Transverse colon (tissue), 4 donors: ENCODE measurements around the gene PAQR7. TPM values are rescaled to one million over a fixed set of nuclear protein-coding genes. Genes with fewer than 3 reads are reported as not detected.
A peak's percentile ranks its signal among the peaks of the same experiment; 100 is the strongest.
"Not testable (repeated sequence)": the region's sequence is repeated elsewhere in the genome, so short reads cannot be mapped to it uniquely, and the experiment has no call there.

Source experiments
- DNase-seq: peaks from one replicate; pipeline ENCODE4 v3.0.0-alpha.2; 2019
- H3K27ac ChIP-seq, 4 donors: fragments of 200-600 bp; sonication (generic); 2 replicates each; pipeline ENCODE4 v1.5.1; 2016 to 2018; ENCODE audit warnings: inconsistent platforms in 4 of 4
- H3K27me3 ChIP-seq: fragments of 200-600 bp; sonication (generic); 2 replicates; pipeline ENCODE4 v1.5.1; 2017; ENCODE audit warnings: inconsistent platforms
- H3K36me3 ChIP-seq, 4 donors: fragments of 200-600 bp; sonication (generic); 2 replicates each; pipeline ENCODE4 v1.5.1; 2017 to 2019; ENCODE audit warnings: inconsistent platforms in 4 of 4
- H3K4me1 ChIP-seq, 4 donors: fragments of 200-600 bp; sonication (generic); 2 replicates each; pipeline ENCODE4 v1.5.1; 2017 to 2020; ENCODE audit warnings: inconsistent platforms in 4 of 4
- H3K4me3 ChIP-seq, 4 donors: fragments of 200-600 bp; sonication (generic); 1 replicate in 1 of 4; 2 replicates in 3 of 4; pipeline versions ENCODE4 v1.5.1 to v1.6.1; 2017 to 2019; ENCODE audit warnings: inconsistent platforms in 4 of 4
- H3K9me3 ChIP-seq, 2 donors: fragments of 200-600 bp; sonication (generic); 2 replicates each; pipeline ENCODE4 v1.5.1; 2017 to 2019; ENCODE audit warnings: inconsistent platforms in 2 of 2
- CTCF ChIP-seq, 5 experiments: fragments of 200-600 bp in 3 of 5; fragments of 450-650 bp in 2 of 5; sonication (generic) in 3 of 5; IDR thresholded peaks; 1 replicate in 2 of 5; 2 replicates in 3 of 5; pipeline ENCODE4 v1.5.1; 2016 to 2017; ENCODE audit warnings: antibody characterized with exemption in 5 of 5, inconsistent platforms in 3 of 5, mild to moderate bottlenecking in 2 of 5, moderate library complexity in 1 of 5
- EP300 ChIP-seq: sonication (generic); formaldehyde crosslinking; IDR thresholded peaks from one replicate; pipeline ENCODE4 v1.6.1; 2017; ENCODE audit warnings: antibody characterized with exemption, low read depth
- POLR2A ChIP-seq: fragments of 450-650 bp; IDR thresholded peaks from one replicate; pipeline ENCODE4 v1.6.1; 2016; ENCODE audit warnings: antibody characterized with exemption, mild to moderate bottlenecking, moderate library complexity
- POLR2AphosphoS5 ChIP-seq, 3 donors: sonication (generic); formaldehyde crosslinking; IDR thresholded peaks; one replicate each; pipeline ENCODE4 v1.6.1; 2016; ENCODE audit warnings: antibody characterized with exemption in 3 of 3
- WGBS, 2 donors: methylation state at CpG; one replicate each; pipeline ENCODE4 v1.1.5; 2018; ENCODE audit warnings: low coverage in 1 of 2; 5-methylcytosine and 5-hydroxymethylcytosine counted together
- in situ Hi-C, 4 donors: fragments of 200-750 bp; cut with MboI; loops; one replicate each; pipeline versions ENCODE4 v1.15.0 to v1.15.1; 2017; ENCODE audit warnings: low sequenced_read_pairs in 3 of 4, low pct_ligation_motif_present in 1 of 4, low pct_unique_long_range_greater_than_20kb in 1 of 4
- intact Hi-C: fragments of 100-400 bp; cut with DNase I; formaldehyde crosslinking; loops from one replicate; pipeline ENCODE4 v1.15.1; 2023; ENCODE audit warnings: low total_unique reads
- total RNA-seq, 4 donors: library from RNA; depleted of rRNA; stranded (reverse); fragments of >200 nt; gene quantifications; one replicate each; pipeline ENCODE4 v1.1.0, GENCODE V29; 2016

PAQR7 gene
- total RNA-seq, 4 donors from 2014 or later, result 2.0 to 2.4 (median 2.4) TPM; not detected in 1

GRCh38 chr1:25844536-25845337 is 30.8 kb downstream of the PAQR7 start:
- Histone ChIP-seq H3K27ac (no peak overlapping the region), H3K36me3 (no peaks in the 10 kb centered on the region), H3K4me3 (no peak overlapping the region), H3K27me3 (no peaks in the 10 kb centered on the region), H3K9me3 (no peaks in the 10 kb centered on the region), H3K4me1 (no peaks in the 10 kb centered on the region)
- no peak for DNase-seq
- WGBS, 2 donors, result 88 to 90% methylated on average over 3 of the region's 3 CpGs
- no peak for TF ChIP-seq CTCF (IDR thresholded peaks at IDR 0.05)
- TF ChIP-seq POLR2AphosphoS5 (IDR thresholded peaks at IDR 0.05), result no peak
- TF ChIP-seq EP300, result no peak
- no peak for TF ChIP-seq POLR2A
- in situ Hi-C loops, result no loop called here
- intact Hi-C loops, result no loop called here

GRCh38 chr1:25843483-25843882 is 32.0 kb downstream of the PAQR7 start:
- Histone ChIP-seq H3K27me3 (no peaks in the 10 kb centered on the region), H3K9me3 (no peaks in the 10 kb centered on the region), H3K36me3 (no peaks in the 10 kb centered on the region), H3K4me3 (no peak overlapping the region), H3K4me1 (no peaks in the 10 kb centered on the region), H3K27ac (no peak overlapping the region)
- 94 to 96% methylated on average over 3 of the region's 3 CpGs for WGBS, 2 donors
- TF ChIP-seq CTCF (IDR thresholded peaks at IDR 0.05), result no peak
- no peak for TF ChIP-seq POLR2AphosphoS5 (IDR thresholded peaks at IDR 0.05)
- no peak for TF ChIP-seq POLR2A
- no peak for TF ChIP-seq EP300
- intact Hi-C loops, result no loop called here
- no peak for DNase-seq
- in situ Hi-C loops, result no loop called here

- intact Hi-C loops, in situ Hi-C loops, H3K27me3 ChIP-seq, H3K36me3 ChIP-seq, H3K27ac ChIP-seq, H3K9me3 ChIP-seq, DNase-seq, H3K4me3 ChIP-seq, H3K4me1 ChIP-seq: not testable (repeated sequence)
- 89 to 96% methylated on average over 4 of the region's 4 CpGs for WGBS, 2 donors
Observed at GRCh38 chr1:25839808-25840207, 35.7 kb downstream of the PAQR7 start.

- Histone ChIP-seq H3K9me3 (no peaks in the 10 kb centered on the region), H3K36me3 (peaks cover 0 to 18% (median 6%) of the 10 kb centered on the region in 4 donors), H3K27me3 (no peaks in the 10 kb centered on the region), H3K4me3 (no peak overlapping the region), H3K27ac (no peak overlapping the region), H3K4me1 (no peaks in the 10 kb centered on the region)
- no peak for DNase-seq
- intact Hi-C loops (no loop called here), in situ Hi-C loops (no loop called here)
- TF ChIP-seq EP300 (no peak), CTCF (IDR thresholded peaks at IDR 0.05) (peak in 3 of 5 experiments; percentile 20 to 37 (median 35))
- WGBS, 2 donors, result 71 to 73% methylated on average over 1 of the region's 1 CpG
Observed at GRCh38 chr1:25837262-25837875, 38.1 kb downstream of the PAQR7 start.
